ENCODE results near the gene NTSR1. TPM values are rescaled to one million over a fixed set of nuclear protein-coding genes. Genes with fewer than 3 reads are reported as not detected.

The NTSR1 gene
- total and polyA plus RNA-seq, 2 of the 13 experiments (the other 11 are each of a cell fraction or from before 2014, with no cell fraction given), result 0.09 to 0.12 TPM

- TF ChIP-seq ZNF577 (CRISPR knock-in tag; IDR thresholded peaks at IDR 0.05; ENCODE audit: borderline replicate concordance, low read depth) (0 out of 2 replicates have a peak, but pooled peaks have one; percentile 3), TEF (CRISPR knock-in tag; IDR thresholded peaks at IDR 0.05) (no peak; the same call in 1 of the 2 replicates), ARID3A (IDR thresholded peaks at IDR 0.05; ENCODE audit: low read depth, low read length) (0 out of 2 replicates have a peak, but pooled peaks have one; percentile 46), POLR2AphosphoS5 (IDR thresholded peaks at IDR 0.05; ENCODE audit: low read depth, low read length) (peak; percentile 88), RXRA (CRISPR knock-in tag; IDR thresholded peaks at IDR 0.05) (peak; percentile 94), ZNF333 (CRISPR knock-in tag; IDR thresholded peaks at IDR 0.05; ENCODE audit: borderline replicate concordance) (peak; percentile 49; the same call in 1 of the 2 replicates), GLI4 (CRISPR knock-in tag; IDR thresholded peaks at IDR 0.05; ENCODE audit: borderline replicate concordance) (peak; percentile 67; the same call in 1 of the 2 replicates), BRCA1 (CRISPR knock-in tag; IDR thresholded peaks at IDR 0.05) (peak; percentile 94), IRF9 (CRISPR knock-in tag; IDR thresholded peaks at IDR 0.05; ENCODE audit: borderline replicate concordance) (peak; percentile 81; the same call in 1 of the 2 replicates), SRSF9 (IDR thresholded peaks at IDR 0.05; ENCODE audit: borderline replicate concordance, insufficient read depth, low read depth, low read length, poor library complexity, severe bottlenecking) (no peak), ZNF33B (CRISPR knock-in tag; IDR thresholded peaks at IDR 0.05) (peak; percentile 84), TAF1 (CRISPR knock-in tag; IDR thresholded peaks at IDR 0.05) (peak; percentile 80), SALL2 (CRISPR knock-in tag; IDR thresholded peaks at IDR 0.05) (peak; percentile 93), TBL1XR1 (IDR thresholded peaks at IDR 0.05; ENCODE audit: borderline replicate concordance, low read length, partially characterized antibody) (no peak), TGIF2 (CRISPR knock-in tag; IDR thresholded peaks at IDR 0.05) (peak; percentile 75), JUN (CRISPR knock-in tag; IDR thresholded peaks at IDR 0.05) (peak; percentile 42; the same call in 1 of the 2 replicates), ZBTB34 (CRISPR knock-in tag; IDR thresholded peaks at IDR 0.05) (peak; percentile 94; the same call in 1 of the 2 replicates), PAX8 (CRISPR knock-in tag; IDR thresholded peaks at IDR 0.05; ENCODE audit: borderline replicate concordance) (no peak; the same call in 1 of the 2 replicates), ZNF629 (CRISPR knock-in tag; conservative IDR thresholded peaks at IDR 0.05) (peak; percentile 12), SMAD3 (CRISPR knock-in tag; IDR thresholded peaks at IDR 0.05) (peak; percentile 79; the same call in 1 of the 2 replicates), TFDP1 (CRISPR knock-in tag; IDR thresholded peaks at IDR 0.05; ENCODE audit: borderline replicate concordance) (peak; percentile 53; the same call in 1 of the 2 replicates)
Measured at GRCh38 chr20:62805711-62806382, 97.2 kb downstream of the NTSR1 start (continued).
